ENCODE data around the gene USP6NL. TPM values are rescaled to one million over a fixed set of nuclear protein-coding genes. Genes with fewer than 3 reads are reported as not detected.

The USP6NL gene
- total and polyA plus RNA-seq, 2 of the 13 experiments (the other 11 are each of a cell fraction or from before 2014, with no cell fraction given) = 10.5 to 22.9 TPM

DNA sequence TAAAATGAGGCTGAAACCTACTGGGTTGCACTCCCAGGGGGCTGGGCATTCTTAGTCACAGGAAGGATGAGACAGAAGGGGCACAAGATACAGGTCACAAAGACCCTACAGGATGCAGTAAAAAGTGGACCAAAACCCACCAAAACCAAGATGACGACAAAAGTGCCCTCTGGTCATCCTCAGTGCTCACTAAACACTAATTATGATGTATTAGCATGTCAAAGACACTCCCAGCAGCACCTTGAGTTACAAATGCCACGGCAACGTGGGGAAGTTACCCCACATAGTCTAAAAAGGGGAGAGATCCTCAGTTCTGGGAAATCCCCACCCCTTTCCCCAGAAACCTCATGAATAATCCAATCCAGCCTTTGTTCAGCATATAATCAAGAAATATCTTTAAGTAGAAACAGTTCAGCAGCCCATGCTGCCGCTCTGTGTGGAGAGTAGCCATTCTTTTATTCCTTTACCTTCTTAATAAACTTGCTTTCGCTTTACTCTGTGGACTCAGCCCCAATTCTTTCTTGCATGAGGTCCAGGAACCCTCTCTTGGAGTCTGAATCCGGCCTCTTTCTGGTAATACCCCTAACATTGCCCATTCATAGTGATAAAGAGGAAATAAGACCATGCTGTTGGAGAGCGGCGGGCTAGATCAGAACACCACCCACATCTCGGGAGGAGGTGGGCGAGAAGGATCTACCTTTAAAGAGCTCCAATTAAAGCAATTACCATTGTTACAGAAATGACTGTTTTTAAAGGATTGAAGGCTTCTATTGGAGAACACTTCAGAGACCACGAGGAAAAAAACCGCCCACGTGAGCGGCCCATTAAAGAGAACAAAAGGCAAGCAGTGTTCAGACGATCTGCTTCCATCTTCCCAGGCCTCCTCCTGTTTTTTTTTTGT, 170.9 kb downstream of the USP6NL start:
- Histone ChIP-seq H3K36me3 (replicated peaks in 1 of 2; ENCODE audit: control insufficient read depth in 1 of 2, insufficient read depth in 2 of 2, low read length in 2 of 2) (no peaks in the 10 kb centered on the region), H3K4me2 (ENCODE audit: low read depth, low read length) (no peak overlapping the region), H2AFZ (ENCODE audit: low read length) (no peak overlapping the region), H3K4me1 (ENCODE audit: insufficient read depth, low read length) (no peaks in the 10 kb centered on the region), H4K20me1 (ENCODE audit: insufficient read depth, low read length) (no peaks in the 10 kb centered on the region), H3K9me3 (ENCODE audit: low read length) (no peaks in the 10 kb centered on the region), H3K9ac (ENCODE audit: insufficient read depth, low read depth, low read length) (no peak overlapping the region), H3K79me2 (ENCODE audit: insufficient read depth, low read length) (no peaks in the 10 kb centered on the region), H3K4me3 (replicated peaks in 1 of 3; ENCODE audit: insufficient read depth in 1 of 3, low read depth in 2 of 3, low read length in 3 of 3) (no peak overlapping the region), H3K27me3 (ENCODE audit: control insufficient read depth in 1 of 2, insufficient read depth in 2 of 2, low read length in 2 of 2) (peaks cover 1 to 60% of the 10 kb centered on the region in 2 experiments; a peak in 4 of 5 replicates), H3K27ac (ENCODE audit: extremely low read length, insufficient read depth, low read length) (no peak overlapping the region)
- ATAC-seq = no peak
- TF ChIP-seq ARID2 (CRISPR knock-in tag; IDR thresholded peaks at IDR 0.05; ENCODE audit: borderline replicate concordance) = no peak
- TF ChIP-seq SIN3A (IDR thresholded peaks at IDR 0.05; ENCODE audit: borderline replicate concordance, low read depth, low read length) = no peak
- no peak for TF ChIP-seq ELF4 (CRISPR knock-in tag; IDR thresholded peaks at IDR 0.05; ENCODE audit: borderline replicate concordance)
- POLR2A ChIA-PET = no interaction called here
- intact Hi-C loops (cut with micrococcal nuclease; ENCODE audit: unreplicated experiment) (no loop called here), in situ Hi-C loops (cut with HindIII; ENCODE audit: extremely low pct_ligation_motif_present, low pct_unique_long_range_greater_than_20kb) (no loop called here)
- DNase-seq (ENCODE audit: low spot score) = no peak
- no peak for FAIRE-seq
- WGBS (ENCODE audit: low lambda C conversion rate) = 30% methylated on average over 13 of the region's 15 CpGs
- no TSS peak for BruUV-seq (replicated peaks)
- CTCF ChIA-PET (ENCODE audit: low intra/inter-chr PET ratio, low total read pairs) = no interaction called here

- Histone ChIP-seq H3K36me3 (replicated peaks in 1 of 2; ENCODE audit: control insufficient read depth in 1 of 2, insufficient read depth in 2 of 2, low read length in 2 of 2) (no peaks in the 10 kb centered on the region), H3K4me3 (replicated peaks in 1 of 3; ENCODE audit: insufficient read depth in 1 of 3, low read depth in 2 of 3, low read length in 3 of 3) (no peak overlapping the region), H4K20me1 (ENCODE audit: insufficient read depth, low read length) (no peaks in the 10 kb centered on the region), H3K4me2 (ENCODE audit: low read depth, low read length) (no peak overlapping the region), H3K4me1 (ENCODE audit: insufficient read depth, low read length) (no peaks in the 10 kb centered on the region), H3K9ac (ENCODE audit: insufficient read depth, low read depth, low read length) (no peak overlapping the region), H3K27me3 (ENCODE audit: control insufficient read depth in 1 of 2, insufficient read depth in 2 of 2, low read length in 2 of 2) (peaks cover 1 to 59% of the 10 kb centered on the region in 2 experiments; a peak in 4 of 5 replicates), H3K79me2 (ENCODE audit: insufficient read depth, low read length) (no peaks in the 10 kb centered on the region), H3K27ac (ENCODE audit: extremely low read length, insufficient read depth, low read length) (no peak overlapping the region), H3K9me3 (ENCODE audit: low read length) (no peaks in the 10 kb centered on the region), H2AFZ (ENCODE audit: low read length) (no peak overlapping the region)
- FAIRE-seq = no peak
- no TSS peak for BruUV-seq (replicated peaks)
- ChIA-PET CTCF (ENCODE audit: low intra/inter-chr PET ratio, low total read pairs) (no interaction called here), POLR2A (no interaction called here)
- ATAC-seq = no peak
- no peak for DNase-seq (ENCODE audit: low spot score)
- WGBS (ENCODE audit: low lambda C conversion rate) = 27% methylated on average over 11 of the region's 13 CpGs
- intact Hi-C loops (cut with micrococcal nuclease; ENCODE audit: unreplicated experiment) = no loop called here
- in situ Hi-C loops (cut with HindIII; ENCODE audit: extremely low pct_ligation_motif_present, low pct_unique_long_range_greater_than_20kb) = loop anchor here (10.0 kb wide), 1 partner anchor 315 kb away; no protein-coding TSS in a partner anchor
- TF ChIP-seq, protein P1, sequence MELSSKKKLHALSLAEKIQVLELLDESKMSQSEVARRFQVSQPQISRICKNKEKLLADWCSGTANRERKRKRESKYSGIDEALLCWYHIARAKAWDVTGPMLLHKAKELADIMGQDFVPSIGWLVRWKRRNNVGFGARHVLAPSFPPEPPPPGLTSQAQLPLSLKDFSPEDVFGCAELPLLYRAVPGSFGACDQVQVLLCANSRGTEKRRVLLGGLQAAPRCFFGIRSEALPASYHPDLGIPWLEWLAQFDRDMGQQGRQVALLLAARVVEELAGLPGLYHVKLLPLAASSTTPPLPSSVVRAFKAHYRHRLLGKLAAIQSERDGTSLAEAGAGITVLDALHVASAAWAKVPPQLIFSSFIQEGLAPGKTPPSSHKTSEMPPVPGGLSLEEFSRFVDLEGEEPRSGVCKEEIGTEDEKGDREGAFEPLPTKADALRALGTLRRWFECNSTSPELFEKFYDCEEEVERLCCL (CRISPR knock-in tag; IDR thresholded peaks at IDR 0.05; ENCODE audit: borderline replicate concordance) = no peak
- TF ChIP-seq ZSCAN30 (CRISPR knock-in tag; IDR thresholded peaks at IDR 0.05) (no peak), MTF1 (CRISPR knock-in tag; IDR thresholded peaks at IDR 0.05) (no peak), EHMT2 (IDR thresholded peaks at IDR 0.05; ENCODE audit: borderline replicate concordance, low read depth, low read length) (no peak), FOXK1 (CRISPR knock-in tag; IDR thresholded peaks at IDR 0.05; ENCODE audit: borderline replicate concordance, low read depth) (no peak), FOXM1 (CRISPR knock-in tag; IDR thresholded peaks at IDR 0.05) (no peak)
These were observed 171.9 kb downstream of the USP6NL start for GRCh38 chr10:11439523-11440053.

All from HepG2 (cell line).